Right lobe of liver (tissue), 6 donors: ENCODE data around the gene CCR5AS.

ENCODE experiments used
- ATAC-seq, 4 donors: fragments of 200-7000 bp; cut with Tn5 transposase; one replicate each; pipeline ENCODE4 v1.9.1; 2020; ENCODE audit warnings: mild to moderate bottlenecking in 4 of 4, moderate library complexity in 4 of 4
- DNase-seq, 3 donors: peaks; one replicate each; pipeline ENCODE4 v3.0.0-alpha.2; 2020
- H3K27ac ChIP-seq, 3 donors: fragments of 200-600 bp; one replicate each; pipeline ENCODE4 v1.8.0; 2022
- H3K27me3 ChIP-seq, 2 donors: fragments of 200-600 bp; one replicate each; pipeline ENCODE4 v1.8.0; 2022
- H3K36me3 ChIP-seq, 4 donors: fragments of 200-600 bp; sonication (generic) in 1 of 4; one replicate each; pipeline versions ENCODE4 v1.5.1 to v1.8.0; 2017 to 2022; ENCODE audit warnings: control low read depth in 1 of 4
- H3K4me1 ChIP-seq, 4 donors: fragments of 200-600 bp; sonication (generic) in 1 of 4; one replicate each; pipeline versions ENCODE4 v1.5.1 to v1.8.0; 2017 to 2022; ENCODE audit warnings: control low read depth in 1 of 4
- H3K4me3 ChIP-seq, 3 donors: fragments of 200-600 bp; one replicate each; pipeline ENCODE4 v1.8.0; 2022
- H3K9me3 ChIP-seq, 4 donors: fragments of 200-600 bp; sonication (generic) in 1 of 4; one replicate each; pipeline versions ENCODE4 v1.5.1 to v1.8.0; 2017 to 2022; ENCODE audit warnings: control low read depth in 1 of 4
- CTCF ChIP-seq, 4 donors: fragments of 200-600 bp in 3 of 4; fragments of 450-650 bp in 1 of 4; IDR thresholded peaks; one replicate each; pipeline versions ENCODE4 v1.5.1 to v1.8.0; 2016 to 2022; ENCODE audit warnings: antibody characterized with exemption in 4 of 4, mild to moderate bottlenecking in 2 of 4
- POLR2A ChIP-seq: fragments of 450-650 bp; IDR thresholded peaks from one replicate; pipeline ENCODE4 v1.6.1; 2017; ENCODE audit warnings: antibody characterized with exemption, mild to moderate bottlenecking
- WGBS: methylation state at CpG from one replicate; pipeline ENCODE4 v1.1.6; 2018; ENCODE audit warnings: low coverage, low lambda C conversion rate; ENCODE audit not compliant: insufficient coverage; ENCODE audit errors: missing lambda C conversion rate; 5-methylcytosine and 5-hydroxymethylcytosine counted together
- intact Hi-C, 2 donors: fragments of 100-400 bp; cut with DNase I; formaldehyde crosslinking; loops; one replicate each; pipeline versions ENCODE4 v1.11.2 to v1.14.1; 2022
- donor health status: DM: no; HTN: yes; CAD: no.
- donor health status: DM: no; HTN: no; CAD: no.
- donor health status: DM: no; HTN: no; CAD: no.
- donor health status: DM: no; HTN: yes; CAD: no.
- donor health status: DM: no; HTN: yes; CAD: no.

The CCR5AS gene

GRCh38 chr3:46350262-46350565 lies 56.7 kb downstream of the CCR5AS start:
- H3K4me1 ChIP-seq: no peaks in the 10 kb centered on the region
- TF ChIP-seq CTCF (IDR thresholded peaks at IDR 0.05) (no peak), POLR2A (no peak)
- intact Hi-C loops: no loop called here
- ATAC-seq: no peak
- no peak for DNase-seq
- H3K27ac ChIP-seq: no peak overlapping the region
- WGBS: 17% methylated on average over 1 of the region's 1 CpG
- H3K36me3 ChIP-seq: no peaks in the 10 kb centered on the region
- no peaks in the 10 kb centered on the region for H3K27me3 ChIP-seq
- no peak overlapping the region for H3K4me3 ChIP-seq
- H3K9me3 ChIP-seq: no peaks in the 10 kb centered on the region

- TF ChIP-seq CTCF (IDR thresholded peaks at IDR 0.05) (no peak), POLR2A (no peak)
- Histone ChIP-seq H3K27ac (no peak overlapping the region), H3K4me1 (no peaks in the 10 kb centered on the region), H3K27me3 (no peaks in the 10 kb centered on the region), H3K36me3 (no peaks in the 10 kb centered on the region), H3K4me3 (no peak overlapping the region), H3K9me3 (no peaks in the 10 kb centered on the region)
- intact Hi-C loops: no loop called here
- ATAC-seq (no peak), DNase-seq (no peak)
- WGBS: 22% methylated on average over 2 of the region's 2 CpGs
Observed at GRCh38 chr3:46349484-46350261, 57.2 kb downstream of the CCR5AS start.

- no peaks in the 10 kb centered on the region for H3K9me3 ChIP-seq
- intact Hi-C loops: no loop called here
- TF ChIP-seq POLR2A: no peak
- TF ChIP-seq CTCF (IDR thresholded peaks at IDR 0.05): no peak
- H3K4me3 ChIP-seq: no peak overlapping the region
- H3K36me3 ChIP-seq: no peaks in the 10 kb centered on the region
- H3K4me1 ChIP-seq: no peaks in the 10 kb centered on the region
- DNase-seq: no peak
- 71% methylated on average over 3 of the region's 3 CpGs for WGBS
- no peak for ATAC-seq
- no peaks in the 10 kb centered on the region for H3K27me3 ChIP-seq
- no peak overlapping the region for H3K27ac ChIP-seq
Observed at GRCh38 chr3:46348823-46349482, 57.9 kb downstream of the CCR5AS start.

- WGBS: 52% methylated on average over 4 of the region's 4 CpGs
- no peaks in the 10 kb centered on the region for H3K9me3 ChIP-seq
- no peak for ATAC-seq
- H3K4me3 ChIP-seq: no peak overlapping the region
- H3K4me1 ChIP-seq: no peaks in the 10 kb centered on the region
- H3K27ac ChIP-seq: no peak overlapping the region
- DNase-seq: no peak
- intact Hi-C loops: no loop called here
- no peaks in the 10 kb centered on the region for H3K27me3 ChIP-seq
- no peak for TF ChIP-seq CTCF (IDR thresholded peaks at IDR 0.05)
- no peak for TF ChIP-seq POLR2A
- no peaks in the 10 kb centered on the region for H3K36me3 ChIP-seq
Observed at GRCh38 chr3:46344476-46344875, 62.4 kb downstream of the CCR5AS start.
